K562 (cell line): ENCODE results near the gene SERPINA1. TPM values are rescaled to one million over a fixed set of nuclear protein-coding genes. Genes with fewer than 3 reads are reported as not detected.

Experiments used
- ATAC-seq: fragments of 200-7000 bp; cut with Tn5 transposase; 3 replicates; pipeline ENCODE4 v1.9.1; 2020; ENCODE audit warnings: moderate library complexity
- BruUV-seq: library from RNA; stranded (reverse); fragments of 400-500 nt; replicated peaks from 2 replicates; lab custom pipeline; 2021; lab: Mats Ljungman, UMichigan
- CTCF ChIA-PET: fragments of 300-600 bp; formaldehyde crosslinking; extraction: SDS; loops from one replicate; lab custom pipeline; 2021; ENCODE audit warnings: low intra/inter-chr PET ratio; lab: Yijun Ruan, JAX
- POLR2A ChIA-PET: fragments of 300-600, 350-650 bp; sonication (Branson Sonifier 250); formaldehyde crosslinking; extraction: SDS; loops from one replicate; lab custom pipeline; 2021; ENCODE audit warnings: antibody characterized with exemption, inconsistent platforms; lab: Yijun Ruan, JAX
- DNase-seq, 4 experiments: peaks; one replicate each; pipeline versions ENCODE4 v3.0.0 to v3.0.0-alpha.2; 2011 to 2018; ENCODE audit warnings: low spot score in 3 of 4, mixed read lengths in 3 of 4; ENCODE audit errors: extremely low read depth in 1 of 4
- FAIRE-seq: peaks from 2 replicates; lab custom pipeline; 2011; peaks lifted over from hg19 to GRCh38; lab: Jason Lieb, UNC
- H2AFZ ChIP-seq: 2 replicates; pipeline ENCODE4 v1.6.0; 2011; ENCODE audit warnings: low read depth, low read length, control low read depth, inconsistent platforms
- H3K27ac ChIP-seq: fragments of 200-600 bp; 3 replicates; pipeline ENCODE4 v1.8.0; 2011; ENCODE audit warnings: low read depth, mild to moderate bottlenecking, control low read depth, inconsistent platforms, low read length, moderate library complexity, mixed read lengths; ENCODE audit errors: extremely low read depth
- H3K27me3 ChIP-seq, 2 experiments: fragments of 300-600 bp in 1 of 2; 2 replicates in 1 of 2; 3 replicates in 1 of 2; pipeline versions ENCODE4 v1.6.0 to v1.8.0; 2011; ENCODE audit warnings: inconsistent platforms in 2 of 2, low read length in 2 of 2, mild to moderate bottlenecking in 1 of 2, mixed read lengths in 1 of 2, moderate library complexity in 1 of 2; ENCODE audit not compliant: control insufficient read depth in 2 of 2, insufficient read depth in 2 of 2
- H3K36me3 ChIP-seq: fragments of 300-600 bp; 3 replicates; pipeline ENCODE4 v1.8.0; 2011; ENCODE audit warnings: mild to moderate bottlenecking, low read length, inconsistent platforms; ENCODE audit not compliant: control insufficient read depth, insufficient read depth
- H3K4me1 ChIP-seq, 2 experiments: fragments of 200-600 bp in 1 of 2; replicated peaks in 1 of 2; 2 replicates in 1 of 2; 3 replicates in 1 of 2; pipeline versions ENCODE4 v1.5.1 to v1.8.0; 2011; ENCODE audit warnings: inconsistent platforms in 2 of 2, low read length in 2 of 2, mild to moderate bottlenecking in 1 of 2, mixed read lengths in 1 of 2, moderate library complexity in 1 of 2; ENCODE audit not compliant: control insufficient read depth in 2 of 2, insufficient read depth in 2 of 2
- H3K4me2 ChIP-seq: 2 replicates; pipeline ENCODE4 v1.6.1; 2011; ENCODE audit warnings: low read length, control low read depth, inconsistent platforms, mixed read lengths; ENCODE audit not compliant: insufficient read depth
- H3K4me3 ChIP-seq: fragments of 200-600 bp; sonication (generic), shearing (Covaris generic); 2 replicates; pipeline ENCODE4 v1.5.1; 2016; ENCODE audit warnings: control low read depth, inconsistent platforms
- H3K79me2 ChIP-seq: fragments of 200-600 bp; 3 replicates; pipeline ENCODE4 v1.8.0; 2011; ENCODE audit warnings: low read length, inconsistent platforms; ENCODE audit not compliant: control insufficient read depth, insufficient read depth
- H3K9ac ChIP-seq, 2 experiments: 2 replicates each; pipeline versions ENCODE4 v1.6.0 to v1.6.1; 2011; ENCODE audit warnings: low read depth in 2 of 2, low read length in 2 of 2, control low read depth in 1 of 2, inconsistent platforms in 1 of 2, mild to moderate bottlenecking in 1 of 2, mixed read lengths in 1 of 2; ENCODE audit not compliant: insufficient read depth in 1 of 2
- H3K9me1 ChIP-seq: one replicate; pipeline ENCODE4 v1.6.0; 2011; ENCODE audit warnings: inconsistent platforms, mild to moderate bottlenecking, low read length, moderate library complexity; ENCODE audit not compliant: control insufficient read depth, insufficient read depth
- H3K9me3 ChIP-seq: replicated peaks from 2 replicates; pipeline ENCODE4 v1.5.1; 2011; ENCODE audit warnings: low read depth, low read length, inconsistent platforms; ENCODE audit not compliant: control insufficient read depth, insufficient read depth
- H4K20me1 ChIP-seq: replicated peaks from 2 replicates; pipeline ENCODE4 v1.6.1; 2011; ENCODE audit warnings: low read length, inconsistent platforms, mixed read lengths; ENCODE audit not compliant: control insufficient read depth, insufficient read depth
- ARNT ChIP-seq, 2 experiments: fragments of 450-650 bp; IDR thresholded peaks; 2 replicates each; pipeline ENCODE4 v1.6.1; 2016; ENCODE audit warnings: mild to moderate bottlenecking in 1 of 2
- CXXC5 ChIP-seq: fragments of 250-450 bp; sonication (Bioruptor Pico); IDR thresholded peaks from 2 replicates; pipeline ENCODE4 v1.8.0; 2022; ENCODE audit warnings: inconsistent platforms, mild to moderate bottlenecking, moderate library complexity
- HMG20B ChIP-seq: fragments of 250-450 bp; sonication (Bioruptor Pico); IDR thresholded peaks from 2 replicates; pipeline ENCODE4 v1.5.0; 2021; ENCODE audit warnings: mild to moderate bottlenecking
- HSF4 ChIP-seq: fragments of 250-450 bp; sonication (Bioruptor Pico); IDR thresholded peaks from 2 replicates; pipeline ENCODE4 v2.1.2; 2022; ENCODE audit warnings: mild to moderate bottlenecking, moderate library complexity, borderline replicate concordance
- LEF1 ChIP-seq: fragments of 450-650 bp; IDR thresholded peaks from 2 replicates; pipeline ENCODE4 v1.6.1; 2016; ENCODE audit warnings: mild to moderate bottlenecking
- MBD2 ChIP-seq: sonication (generic); IDR thresholded peaks from 2 replicates; pipeline ENCODE4 v1.6.1; 2016; ENCODE audit warnings: low read depth, borderline replicate concordance
- NCOR1 ChIP-seq: fragments of 450-650 bp; IDR thresholded peaks from 2 replicates; pipeline ENCODE4 v1.6.1; 2016; ENCODE audit warnings: mild to moderate bottlenecking, moderate library complexity
- PHF20 ChIP-seq: fragments of 450-650 bp; IDR thresholded peaks from 2 replicates; pipeline ENCODE4 v1.6.1; 2018; ENCODE audit not compliant: partially characterized antibody
- SRSF3 ChIP-seq: fragments of 200-400 bp; formaldehyde crosslinking; IDR thresholded peaks from 2 replicates; pipeline ENCODE4 v1.6.1; 2016; ENCODE audit warnings: mild to moderate bottlenecking, low read length, moderate library complexity; ENCODE audit not compliant: insufficient read depth
- TAF7 ChIP-seq: fragments of 450-650 bp; IDR thresholded peaks from 2 replicates; pipeline ENCODE4 v1.6.1; 2016; ENCODE audit warnings: missing genetic modification characterization, missing compliant biosample characterization
- ZFP1 ChIP-seq: fragments of 450-650 bp; formaldehyde crosslinking; IDR thresholded peaks from 2 replicates; pipeline ENCODE4 v1.4.0; 2020; ENCODE audit warnings: mild to moderate bottlenecking, mixed read lengths
- ZNF121 ChIP-seq: sonication (generic); formaldehyde crosslinking; conservative IDR thresholded peaks from 2 replicates; pipeline ENCODE4 v1.8.0; 2022; ENCODE audit warnings: missing genetic modification reagents
- ZNF609 ChIP-seq: sonication (generic); formaldehyde crosslinking; IDR thresholded peaks from 2 replicates; pipeline ENCODE4 v1.8.1; 2023; ENCODE audit warnings: missing genetic modification reagents, mild to moderate bottlenecking, borderline replicate concordance
- WGBS: fragments of 100-300 bp; shearing (Covaris generic); methylation state at CpG from one replicate; pipeline ENCODE4 v1.1.6; 2016; ENCODE audit warnings: low coverage, mixed read lengths; ENCODE audit not compliant: insufficient coverage; ENCODE audit errors: missing lambda C conversion rate; 5-methylcytosine and 5-hydroxymethylcytosine counted together
- in situ Hi-C: fragments of 300-500 bp; cut with MboI; formaldehyde crosslinking; loops from 4 replicates; pipeline ENCODE4 v1.15.0; 2018; ENCODE audit warnings: inconsistent platforms, mixed read lengths
- intact Hi-C: fragments of 100-400 bp; cut with micrococcal nuclease; formaldehyde crosslinking; loops from 2 replicates; pipeline ENCODE4 v1.14.2; 2022
- polyA plus RNA-seq, 8 experiments: library from polyadenylated mRNA; depleted of rRNA in 4 of 8; stranded (reverse) in 5 of 8; unstranded in 3 of 8; fragments of >200 nt; fragmentation: Nextera tagmentation in 2 of 8; fragmentation: Illumina TruSeq in 1 of 8; extraction: Ambion mirVana in 2 of 8; extraction: Trizol in 1 of 8; gene quantifications; 2 replicates each; pipeline versions ENCODE4 v1.2.1 to v1.2.3, GENCODE V29; 2011 to 2014; ENCODE audit warnings: inconsistent platforms in 1 of 8, missing spikeins in 1 of 8
- total RNA-seq, 7 experiments: library from RNA; depleted of rRNA in 6 of 7; stranded (reverse); fragments of >200 nt in 6 of 7; fragmentation: Illumina TruSeq in 2 of 7; extraction: Trizol in 2 of 7; gene quantifications; 2 replicates each; pipeline versions ENCODE4 v1.2.1 to v1.2.3, GENCODE V29; 2011 to 2021; ENCODE audit warnings: low replicate concordance in 1 of 7

Gene SERPINA1
- total and polyA plus RNA-seq, 9 of the 15 experiments (the other 6 are each of a cell fraction or from before 2014, with no cell fraction given) = 4.1 TPM; not detected in 8

- TF ChIP-seq PHF20 = no peak
- TF ChIP-seq ZNF609 = no peak
- no peak for TF ChIP-seq HSF4
- no peak for TF ChIP-seq ZNF121 (CRISPR knock-in tag)
- no peak for TF ChIP-seq CXXC5 (CRISPR knock-in tag)
- TF ChIP-seq TAF7 (tag) = no peak
- no peak for TF ChIP-seq NCOR1
Observed at GRCh38 chr14:94337274-94337673, 51.1 kb downstream of the SERPINA1 start (continued).

GRCh38 chr14:94334872-94335271 lies 53.5 kb downstream of the SERPINA1 start:
- no peak overlapping the region for H3K4me3 ChIP-seq
- intact Hi-C loops = no loop called here
- no peak overlapping the region for H3K4me2 ChIP-seq
- no peak overlapping the region for H3K27ac ChIP-seq
- ATAC-seq (no peak), FAIRE-seq (no peak), DNase-seq (no peak)
- no peak overlapping the region for H3K9ac ChIP-seq
- no peaks in the 10 kb centered on the region for H3K79me2 ChIP-seq
- in situ Hi-C loops = no loop called here
- ChIA-PET CTCF (no interaction called here), POLR2A (interaction anchor here (0.6 to 1.0 kb wide), 2 partner anchors 21 to 597 kb away, joined by 5 read pairs; no protein-coding TSS in a partner anchor)
- BruUV-seq = no TSS peak
- H2AFZ ChIP-seq = no peak overlapping the region
- 0% methylated on average over 4 of the region's 4 CpGs for WGBS
- no peaks in the 10 kb centered on the region for H3K9me3 ChIP-seq
- no peaks in the 10 kb centered on the region for H4K20me1 ChIP-seq
- no peaks in the 10 kb centered on the region for H3K36me3 ChIP-seq
- no peaks in the 10 kb centered on the region for H3K27me3 ChIP-seq
- H3K9me1 ChIP-seq = no peaks in the 10 kb centered on the region
- H3K4me1 ChIP-seq = no peaks in the 10 kb centered on the region
- no peak for TF ChIP-seq ARNT (IDR thresholded peaks at IDR 0.05)
- TF ChIP-seq LEF1 = no peak
- TF ChIP-seq ZFP1 = no peak
- no peak for TF ChIP-seq SRSF3
- no peak for TF ChIP-seq MBD2
- no peak for TF ChIP-seq HMG20B (CRISPR knock-in tag)
